A549 (cell line): ENCODE data around the gene LIN9.

Experiments used
- CTCF ChIP-seq: fragments of >200 bp; sonication (Bioruptor Twin); formaldehyde crosslinking; IDR thresholded peaks from 3 replicates; pipeline ENCODE4 v1.5.1; 2016
- POLR2AphosphoS2 ChIP-seq: conservative IDR thresholded peaks from 2 replicates; pipeline ENCODE4 v1.6.1; 2012; ENCODE audit warnings: low read length, improper control_type of control experiment, inconsistent platforms
- RFX5 ChIP-seq: fragments of 450-650 bp; IDR thresholded peaks from 2 replicates; pipeline ENCODE4 v1.7.1; 2014; ENCODE audit warnings: antibody characterized with exemption, mild to moderate bottlenecking, moderate library complexity

GRCh38 chr1:226281058-226281457 lies 27.9 kb downstream of the LIN9 start:
- TF ChIP-seq POLR2AphosphoS2 (no peak), RFX5 (no peak), CTCF (no peak)
